GM12874 (cell line): ENCODE data around the gene IQGAP3.

Experiments used
- CTCF ChIP-seq: IDR thresholded peaks from 2 replicates; pipeline ENCODE4 v1.5.1; 2011; ENCODE audit warnings: low read depth, mild to moderate bottlenecking, control low read depth, low read length, moderate library complexity; ENCODE audit not compliant: insufficient read depth

IQGAP3 gene

GRCh38 chr1:156487862-156488261 is 84.5 kb downstream of the IQGAP3 start:
- no peak for TF ChIP-seq CTCF

GRCh38 chr1:156486421-156487344 is 85.7 kb downstream of the IQGAP3 start:
- TF ChIP-seq CTCF = no peak

- no peak for TF ChIP-seq CTCF
These were observed 86.4 kb downstream of the IQGAP3 start for GRCh38 chr1:156485984-156486383.

GRCh38 chr1:156484480-156485058 is 87.8 kb downstream of the IQGAP3 start:
- TF ChIP-seq CTCF = no peak

- TF ChIP-seq CTCF = no peak
These were observed 89.0 kb downstream of the IQGAP3 start for GRCh38 chr1:156483397-156483796.

GRCh38 chr1:156482276-156482675 is 90.1 kb downstream of the IQGAP3 start:
- no peak for TF ChIP-seq CTCF

GRCh38 chr1:156481527-156481926 is 90.8 kb downstream of the IQGAP3 start:
- no peak for TF ChIP-seq CTCF
